Ascending aorta (tissue), 2 donors: ENCODE results near the gene GAPVD1. TPM values are rescaled to one million over a fixed set of nuclear protein-coding genes. Genes with fewer than 3 reads are reported as not detected.
"Not testable (repeated sequence)": the region's sequence is repeated elsewhere in the genome, so short reads cannot be mapped to it uniquely, and the experiment has no call there.

Experiments
- DNase-seq, 2 donors: peaks; one replicate each; pipeline ENCODE4 v3.0.0-alpha.2; 2019; ENCODE audit warnings: low spot score in 2 of 2
- H3K27ac ChIP-seq, 2 donors: fragments of 200-600 bp; sonication (generic); one replicate each; pipeline ENCODE4 v1.5.1; 2016 to 2017; ENCODE audit warnings: mild to moderate bottlenecking in 1 of 2
- H3K27me3 ChIP-seq: fragments of 200-600 bp; sonication (generic); one replicate; pipeline ENCODE4 v1.5.1; 2017
- H3K36me3 ChIP-seq, 2 donors: fragments of 200-600 bp; sonication (generic); one replicate each; pipeline ENCODE4 v1.5.1; 2016
- H3K4me1 ChIP-seq, 2 donors: fragments of 200-600 bp; sonication (generic); one replicate each; pipeline ENCODE4 v1.5.1; 2016 to 2017; ENCODE audit warnings: mild to moderate bottlenecking in 1 of 2
- H3K4me3 ChIP-seq, 2 donors: fragments of 200-600 bp; sonication (generic); one replicate each; pipeline ENCODE4 v1.5.1; 2016 to 2017; ENCODE audit warnings: mild to moderate bottlenecking in 1 of 2
- H3K9me3 ChIP-seq, 2 donors: fragments of 200-600 bp; sonication (generic); one replicate each; pipeline ENCODE4 v1.5.1; 2016
- intact Hi-C: fragments of 100-400 bp; cut with DNase I; formaldehyde crosslinking; loops from one replicate; pipeline ENCODE4 v1.15.1; 2023
- total RNA-seq: library from RNA; depleted of rRNA; stranded (reverse); fragments of >200 nt; gene quantifications from one replicate; pipeline ENCODE4 v1.1.0, GENCODE V29; 2016
- TF ChIP-seq, protein P1 (sequence below), 3 experiments: fragments of 200-600 bp in 2 of 3; fragments of 450-650 bp in 1 of 3; sonication (generic) in 2 of 3; IDR thresholded peaks; one replicate each; pipeline ENCODE4 v1.5.1; 2016 to 2019; ENCODE audit warnings: antibody characterized with exemption in 3 of 3, mild to moderate bottlenecking in 1 of 3, moderate library complexity in 1 of 3

Gene GAPVD1
- total RNA-seq, 1 donor from 2014 or later = 18.9 TPM

DNA sequence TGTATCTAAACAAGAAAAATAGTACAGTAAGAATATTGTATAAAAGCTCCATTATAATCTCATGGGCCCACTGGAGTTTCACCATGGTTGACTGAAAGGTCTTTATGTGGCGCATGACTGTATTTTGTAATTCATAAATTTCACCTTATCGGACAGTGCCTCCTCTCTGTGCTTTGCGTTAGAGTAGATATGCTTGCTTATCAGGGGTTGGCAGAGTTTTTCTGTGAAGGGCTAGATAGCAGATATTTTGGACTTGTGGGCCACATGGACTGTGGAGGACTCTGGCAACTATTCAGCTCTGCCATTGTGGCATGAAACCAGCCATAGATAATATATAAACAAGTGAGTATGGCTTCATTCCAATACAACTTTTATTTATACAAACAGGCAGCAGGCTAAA, 23.2 kb downstream of the GAPVD1 start:
- intact Hi-C loops = no loop called here
- TF ChIP-seq, protein P1, sequence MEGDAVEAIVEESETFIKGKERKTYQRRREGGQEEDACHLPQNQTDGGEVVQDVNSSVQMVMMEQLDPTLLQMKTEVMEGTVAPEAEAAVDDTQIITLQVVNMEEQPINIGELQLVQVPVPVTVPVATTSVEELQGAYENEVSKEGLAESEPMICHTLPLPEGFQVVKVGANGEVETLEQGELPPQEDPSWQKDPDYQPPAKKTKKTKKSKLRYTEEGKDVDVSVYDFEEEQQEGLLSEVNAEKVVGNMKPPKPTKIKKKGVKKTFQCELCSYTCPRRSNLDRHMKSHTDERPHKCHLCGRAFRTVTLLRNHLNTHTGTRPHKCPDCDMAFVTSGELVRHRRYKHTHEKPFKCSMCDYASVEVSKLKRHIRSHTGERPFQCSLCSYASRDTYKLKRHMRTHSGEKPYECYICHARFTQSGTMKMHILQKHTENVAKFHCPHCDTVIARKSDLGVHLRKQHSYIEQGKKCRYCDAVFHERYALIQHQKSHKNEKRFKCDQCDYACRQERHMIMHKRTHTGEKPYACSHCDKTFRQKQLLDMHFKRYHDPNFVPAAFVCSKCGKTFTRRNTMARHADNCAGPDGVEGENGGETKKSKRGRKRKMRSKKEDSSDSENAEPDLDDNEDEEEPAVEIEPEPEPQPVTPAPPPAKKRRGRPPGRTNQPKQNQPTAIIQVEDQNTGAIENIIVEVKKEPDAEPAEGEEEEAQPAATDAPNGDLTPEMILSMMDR (IDR thresholded peaks at IDR 0.05) = no peak

DNA sequence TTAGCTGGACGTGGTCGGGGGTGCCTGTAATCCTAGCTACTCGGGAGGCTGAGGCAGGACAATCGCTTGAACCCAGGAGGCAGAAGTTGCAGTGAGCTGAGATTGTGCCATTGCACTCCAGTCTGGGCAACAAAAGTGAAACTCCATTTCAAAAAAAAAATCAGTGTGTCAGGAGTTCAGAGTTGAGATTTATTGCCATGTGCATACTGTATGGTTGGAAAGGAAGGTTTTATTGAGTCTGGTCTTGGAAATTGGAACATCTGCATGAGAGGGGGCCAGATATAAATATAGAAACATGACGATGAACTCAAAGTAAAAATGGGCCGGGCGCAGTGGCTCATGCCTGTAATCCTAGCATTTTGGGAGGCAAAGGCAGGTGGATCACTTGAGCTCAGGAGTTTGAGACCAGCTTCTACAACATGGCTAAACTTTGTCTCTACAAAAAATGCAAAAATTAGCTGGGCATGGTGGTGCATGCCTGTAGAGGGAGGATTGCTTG, 25.4 kb downstream of the GAPVD1 start:
- H3K9me3 ChIP-seq, H3K27me3 ChIP-seq, intact Hi-C loops, H3K36me3 ChIP-seq, DNase-seq, H3K4me1 ChIP-seq, H3K27ac ChIP-seq, H3K4me3 ChIP-seq: not testable (repeated sequence)

More for the DNA sequence above, 23.2 kb downstream of the GAPVD1 start:
- H3K27me3 ChIP-seq = no peaks in the 10 kb centered on the region
- H3K4me3 ChIP-seq = no peak overlapping the region
- H3K36me3 ChIP-seq = peaks cover 0 to 1% of the 10 kb centered on the region in 2 donors
- no peak overlapping the region for H3K27ac ChIP-seq
- H3K9me3 ChIP-seq = no peaks in the 10 kb centered on the region
- DNase-seq = no peak
- H3K4me1 ChIP-seq = peaks cover 0 to 4% of the 10 kb centered on the region in 2 donors

DNA sequence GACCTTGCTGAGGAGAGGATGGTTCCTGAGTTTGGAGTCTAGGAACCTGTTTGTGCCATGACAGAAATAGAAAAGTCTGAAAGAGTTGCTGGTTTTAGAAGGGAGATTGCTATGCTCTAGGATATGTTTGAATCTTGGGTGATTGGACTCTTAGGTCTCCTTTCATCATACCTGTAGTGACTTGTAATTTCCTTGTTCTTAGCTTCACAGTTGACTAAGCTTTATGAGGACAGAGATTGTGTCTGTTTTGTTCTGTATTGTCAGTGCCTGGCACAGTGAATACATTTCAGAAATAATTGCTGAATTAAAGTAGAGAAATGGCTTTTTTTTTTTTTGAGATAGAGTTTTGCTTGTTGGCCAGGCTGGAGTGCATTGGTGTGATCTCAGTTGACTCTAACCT, 31.5 kb downstream of the GAPVD1 start:
- no peak overlapping the region for H3K27ac ChIP-seq
- H3K27me3 ChIP-seq = no peaks in the 10 kb centered on the region
- intact Hi-C loops = no loop called here
- H3K4me3 ChIP-seq = no peak overlapping the region
- H3K9me3 ChIP-seq = no peaks in the 10 kb centered on the region
- no peak for DNase-seq
- H3K4me1 ChIP-seq = peaks cover 0 to 2% of the 10 kb centered on the region in 2 donors
- peaks cover 0 to 3% of the 10 kb centered on the region in 2 donors for H3K36me3 ChIP-seq
- TF ChIP-seq, protein P1 (IDR thresholded peaks at IDR 0.05) = no peak

DNA sequence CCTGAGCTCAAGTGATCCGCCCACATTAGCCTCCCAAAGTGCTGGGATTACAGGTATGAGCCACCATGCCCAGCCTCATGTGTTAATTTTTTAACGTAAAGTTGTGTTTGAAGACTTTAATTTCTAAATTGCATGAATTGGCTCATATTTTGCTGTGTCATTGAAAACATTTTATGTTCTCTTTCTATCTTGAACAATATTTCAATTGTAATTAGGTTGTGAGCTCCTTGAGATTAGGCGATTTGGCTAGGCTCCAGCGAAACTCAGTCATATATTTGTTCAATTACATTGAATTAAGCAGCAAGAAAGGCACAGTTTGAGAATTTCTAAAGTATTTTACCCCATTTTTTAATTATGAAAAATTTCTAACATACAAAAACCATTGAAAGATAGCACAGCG, 34.0 kb downstream of the GAPVD1 start:
- TF ChIP-seq, protein P1 (IDR thresholded peaks at IDR 0.05) = no peak
- peaks cover 6 to 20% of the 10 kb centered on the region in 2 donors for H3K36me3 ChIP-seq
- DNase-seq = no peak
- no peak overlapping the region for H3K27ac ChIP-seq
- no peaks in the 10 kb centered on the region for H3K27me3 ChIP-seq
- H3K9me3 ChIP-seq = no peaks in the 10 kb centered on the region
- H3K4me3 ChIP-seq = no peak overlapping the region
- intact Hi-C loops = no loop called here
- peaks cover 0 to 2% of the 10 kb centered on the region in 2 donors for H3K4me1 ChIP-seq

DNA sequence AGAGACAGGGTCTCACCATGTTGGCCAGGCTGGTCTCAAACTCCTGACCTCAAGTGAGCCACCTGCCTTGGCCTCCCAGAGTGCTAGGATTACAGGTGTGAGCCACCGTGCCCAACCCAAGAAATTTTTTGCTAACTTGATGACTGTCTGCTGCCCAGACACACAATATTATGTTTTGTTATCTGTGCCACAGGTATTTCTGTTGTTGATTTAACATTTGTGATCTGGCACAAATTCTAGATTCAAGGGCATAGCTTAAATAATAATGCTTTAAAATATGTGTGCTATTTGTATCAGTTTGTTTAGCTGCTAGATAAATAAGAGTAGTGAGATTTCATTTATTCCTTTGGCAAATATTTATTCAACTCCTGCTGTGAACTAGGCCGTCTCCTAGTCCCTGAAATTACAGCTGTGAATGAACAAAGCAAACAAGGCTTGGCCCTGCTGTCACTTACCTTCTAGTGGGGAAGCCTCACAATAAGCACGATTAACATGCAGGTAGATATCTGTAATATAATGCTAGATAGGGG, 35.3 kb downstream of the GAPVD1 start:
- Histone ChIP-seq H3K4me1 (peaks cover 0 to 2% of the 10 kb centered on the region in 2 donors), H3K4me3 (no peak overlapping the region), H3K9me3 (no peaks in the 10 kb centered on the region), H3K27ac (no peak overlapping the region), H3K27me3 (no peaks in the 10 kb centered on the region), H3K36me3 (peaks cover 18 to 30% of the 10 kb centered on the region in 2 donors)
- no peak for DNase-seq
- TF ChIP-seq, protein P1 (IDR thresholded peaks at IDR 0.05) = no peak
- intact Hi-C loops = no loop called here

DNA sequence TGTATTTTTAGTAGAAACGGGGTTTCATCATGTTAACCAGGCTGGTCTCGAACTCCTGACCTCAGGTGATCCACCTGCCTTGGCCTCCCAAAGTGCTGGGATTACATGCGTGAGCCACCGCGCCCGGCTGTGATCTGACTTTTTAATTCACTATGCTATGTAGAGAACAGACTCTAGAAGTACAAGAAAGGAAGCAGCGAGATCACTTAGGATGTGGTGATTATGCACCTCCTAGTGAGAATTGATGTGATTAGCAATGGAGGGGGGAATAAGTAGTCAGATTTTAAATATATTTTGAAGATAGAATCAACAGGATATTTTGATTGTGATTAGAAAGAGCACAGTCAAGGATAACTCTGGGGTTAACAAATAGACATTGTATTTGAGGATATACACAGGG, 36.3 kb downstream of the GAPVD1 start:
- Histone ChIP-seq H3K27ac (no peak overlapping the region), H3K9me3 (no peaks in the 10 kb centered on the region), H3K36me3 (peaks cover 28 to 38% of the 10 kb centered on the region in 2 donors), H3K4me3 (no peak overlapping the region), H3K27me3 (no peaks in the 10 kb centered on the region), H3K4me1 (peaks cover 0 to 2% of the 10 kb centered on the region in 2 donors)
- intact Hi-C loops = no loop called here
- DNase-seq = no peak
- TF ChIP-seq, protein P1 (IDR thresholded peaks at IDR 0.05) = no peak
